GM23338 (cell line): ENCODE results near the gene MESP2. TPM values are rescaled to one million over a fixed set of nuclear protein-coding genes. Genes with fewer than 3 reads are reported as not detected.

Source experiments
- ATAC-seq: fragments of 200-7000 bp; cut with Tn5 transposase; 3 replicates; pipeline ENCODE4 v1.9.1; 2020
- DNase-seq: peaks from one replicate; pipeline ENCODE4 v3.0.0-alpha.2; 2015; ENCODE audit warnings: low spot score
- H2AFZ ChIP-seq: fragments of 200-600 bp; sonication (generic); 2 replicates; pipeline ENCODE4 v1.8.0; 2016; ENCODE audit warnings: antibody characterized with exemption, mild to moderate bottlenecking, moderate library complexity
- H3F3A ChIP-seq: fragments of 200-600 bp; sonication (generic); replicated peaks from 2 replicates; pipeline ENCODE4 v1.8.0; 2017; ENCODE audit warnings: antibody characterized with exemption, mixed run types, low read depth
- H3K27ac ChIP-seq: fragments of 200-600 bp; sonication (generic); 2 replicates; pipeline ENCODE4 v1.6.1; 2016; ENCODE audit warnings: low read depth
- H3K27me3 ChIP-seq: fragments of 200-600 bp; sonication (generic); 2 replicates; pipeline ENCODE4 v1.8.0; 2016; ENCODE audit warnings: mild to moderate bottlenecking, mixed run types, moderate library complexity; ENCODE audit not compliant: insufficient read depth
- H3K36me3 ChIP-seq: fragments of 200-600 bp; sonication (generic); 2 replicates; pipeline ENCODE4 v1.8.0; 2016; ENCODE audit warnings: mild to moderate bottlenecking; ENCODE audit not compliant: insufficient read depth
- H3K4me1 ChIP-seq: fragments of 200-600 bp; sonication (generic); 2 replicates; pipeline ENCODE4 v1.8.0; 2016; ENCODE audit warnings: mild to moderate bottlenecking, moderate library complexity; ENCODE audit not compliant: insufficient read depth
- H3K4me2 ChIP-seq: fragments of 200-600 bp; sonication (generic); 2 replicates; pipeline ENCODE4 v1.7.1; 2017; ENCODE audit warnings: mixed run types
- H3K4me3 ChIP-seq: fragments of 200-600 bp; sonication (generic); 2 replicates; pipeline ENCODE4 v1.6.1; 2016; ENCODE audit warnings: mixed run types
- H3K79me2 ChIP-seq: fragments of 200-600 bp; sonication (generic); replicated peaks from 2 replicates; pipeline ENCODE4 v1.8.0; 2017; ENCODE audit warnings: mild to moderate bottlenecking; ENCODE audit not compliant: insufficient read depth
- H3K9me2 ChIP-seq: fragments of 200-600 bp; sonication (generic); 2 replicates; pipeline ENCODE4 v1.8.0; 2017; ENCODE audit not compliant: insufficient read depth
- H4K20me1 ChIP-seq: fragments of 200-600 bp; sonication (generic); replicated peaks from 2 replicates; pipeline ENCODE4 v1.8.0; 2017; ENCODE audit warnings: mild to moderate bottlenecking; ENCODE audit not compliant: insufficient read depth
- H3K27ac Mint-ChIP-seq: 2 replicates; pipeline ENCODE4 v1.8.0; 2020; ENCODE audit warnings: inconsistent platforms, mild to moderate bottlenecking, moderate library complexity, mixed read lengths
- H3K27me3 Mint-ChIP-seq: 3 replicates; pipeline ENCODE4 v1.8.0; 2022; ENCODE audit warnings: low read depth, mild to moderate bottlenecking, moderate library complexity, mixed read lengths, inconsistent platforms; ENCODE audit not compliant: insufficient read depth, poor library complexity
- H3K36me3 Mint-ChIP-seq: 3 replicates; pipeline ENCODE4 v1.8.0; 2021; ENCODE audit warnings: low read depth, mild to moderate bottlenecking, inconsistent platforms, moderate library complexity, mixed read lengths
- H3K4me1 Mint-ChIP-seq: 3 replicates; pipeline ENCODE4 v1.8.0; 2020; ENCODE audit warnings: mild to moderate bottlenecking, inconsistent platforms, mixed read lengths
- H3K4me3 Mint-ChIP-seq: 3 replicates; pipeline ENCODE4 v1.8.0; 2021; ENCODE audit warnings: moderate library complexity, mild to moderate bottlenecking, inconsistent platforms, mixed read lengths
- H3K9me3 Mint-ChIP-seq: 3 replicates; pipeline ENCODE4 v1.8.0; 2020; ENCODE audit warnings: moderate library complexity, mild to moderate bottlenecking, inconsistent platforms, mixed read lengths
- CREB1 ChIP-seq: fragments of 250-450 bp; sonication (Bioruptor Pico); IDR thresholded peaks from 2 replicates; pipeline ENCODE4 v1.5.0; 2020; ENCODE audit warnings: low read depth, mild to moderate bottlenecking, moderate library complexity
- CTCF ChIP-seq, 2 experiments: fragments of 200-600 bp in 1 of 2; sonication (generic) in 1 of 2; conservative IDR thresholded peaks; 2 replicates each; pipeline versions ENCODE4 v1.5.1 to v1.6.1; 2016 to 2017; ENCODE audit warnings: antibody characterized with exemption in 2 of 2, low read depth in 2 of 2, mild to moderate bottlenecking in 2 of 2, moderate library complexity in 1 of 2
- ETS1 ChIP-seq: IDR thresholded peaks from 2 replicates; pipeline ENCODE4 v1.6.1; 2016; ENCODE audit warnings: antibody characterized with exemption
- EZH2 ChIP-seq: fragments of 200-600 bp; sonication (generic); IDR thresholded peaks from one replicate; pipeline ENCODE4 v1.8.0; 2017; ENCODE audit warnings: antibody characterized with exemption, mild to moderate bottlenecking, low read depth; ENCODE audit not compliant: unreplicated experiment
- EZH2phosphoT487 ChIP-seq: fragments of 200-600 bp; sonication (generic); IDR thresholded peaks from one replicate; pipeline ENCODE4 v1.8.1; 2018; ENCODE audit warnings: antibody characterized with exemption; ENCODE audit not compliant: unreplicated experiment
- JUNB ChIP-seq: IDR thresholded peaks from one replicate; pipeline ENCODE4 v1.6.1; 2016; ENCODE audit warnings: antibody characterized with exemption; ENCODE audit not compliant: unreplicated experiment
- REST ChIP-seq: IDR thresholded peaks from one replicate; pipeline ENCODE4 v1.6.1; 2018; ENCODE audit warnings: antibody characterized with exemption; ENCODE audit not compliant: unreplicated experiment
- STAT1 ChIP-seq: IDR thresholded peaks from one replicate; pipeline ENCODE4 v1.6.1; 2016; ENCODE audit warnings: antibody characterized with exemption; ENCODE audit not compliant: unreplicated experiment
- ZNF331 ChIP-seq: fragments of 250-450 bp; sonication (Bioruptor Pico); IDR thresholded peaks from 2 replicates; pipeline ENCODE4 v1.5.0; 2020; ENCODE audit warnings: low read depth, mild to moderate bottlenecking, moderate library complexity
- polyA plus RNA-seq: library from polyadenylated mRNA; unstranded; fragments of >200 nt; fragmentation: Nextera tagmentation; extraction: Ambion mirVana; gene quantifications from 2 replicates; pipeline ENCODE4 v1.2.1, GENCODE V29; 2016
- total RNA-seq: library from RNA; depleted of rRNA; stranded (reverse); fragments of >200 nt; shearing (Covaris generic); gene quantifications from 2 replicates; pipeline ENCODE4 v1.2.3, GENCODE V29; 2014

MESP2 gene
- total and polyA plus RNA-seq, 2 experiments from 2014 or later, result 0.24 to 1.3 TPM

DNA sequence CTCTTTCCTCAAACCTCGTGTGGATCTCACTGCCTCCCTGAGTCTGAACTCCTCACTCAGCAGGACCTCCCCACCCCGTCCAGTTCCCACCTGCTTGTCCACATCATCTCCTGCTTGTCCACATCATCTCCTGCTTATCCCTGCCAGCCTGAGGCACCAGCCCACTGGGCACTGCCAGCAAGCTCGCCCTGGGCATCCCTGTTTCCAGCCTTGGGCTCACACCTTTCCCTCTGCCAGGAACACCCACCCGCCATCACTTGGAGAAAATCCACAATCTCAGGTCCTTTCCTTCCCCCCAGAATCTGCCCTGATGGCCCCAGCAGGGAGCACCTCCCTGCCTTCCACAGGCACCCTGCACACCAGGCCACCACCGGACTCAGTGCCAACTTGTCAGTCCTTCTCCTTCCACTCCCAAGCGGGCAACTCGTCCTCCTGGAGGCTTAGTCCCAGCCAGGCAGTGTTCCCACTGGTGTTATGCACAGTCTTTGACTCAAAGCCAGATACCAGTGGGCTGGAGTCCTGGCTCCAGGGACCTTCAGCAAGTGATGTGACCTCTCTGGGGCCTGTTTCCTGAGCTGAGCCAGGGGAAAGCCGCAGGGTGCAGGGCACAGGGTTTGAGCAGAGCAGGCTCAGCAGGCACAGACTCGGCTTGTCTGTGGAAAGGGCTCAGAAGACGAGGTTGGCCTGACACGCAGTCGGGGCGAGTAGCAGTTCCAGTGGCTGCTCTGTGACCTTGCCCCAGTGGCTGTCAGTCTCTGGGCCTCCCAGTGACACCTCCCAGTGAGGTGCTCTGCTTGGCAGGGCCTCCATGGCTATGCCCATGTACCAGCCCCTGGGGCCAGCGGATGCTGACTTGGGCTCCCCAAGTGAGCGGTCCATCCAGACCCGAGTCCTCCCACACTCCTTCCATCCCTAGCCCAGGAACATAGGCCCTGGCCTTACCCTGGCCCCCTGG is 9.5 kb upstream of the MESP2 start:
- Histone ChIP-seq H3K27ac (no peak overlapping the region), H3K4me1 (no peaks in the 10 kb centered on the region), H4K20me1 (no peaks in the 10 kb centered on the region), H3K36me3 (no peaks in the 10 kb centered on the region), H3K27me3 (no peaks in the 10 kb centered on the region), H3K9me2 (no peaks in the 10 kb centered on the region), H3K4me2 (no peak overlapping the region), H3F3A (no peaks in the 10 kb centered on the region), H2AFZ (no peak overlapping the region), H3K79me2 (no peaks in the 10 kb centered on the region), H3K4me3 (no peak overlapping the region)
- TF ChIP-seq STAT1, result no peak
- no peak for TF ChIP-seq CTCF (conservative IDR thresholded peaks at IDR 0.05; ENCODE audit: low read depth in 2 of 2)
- no peak for TF ChIP-seq ZNF331
- TF ChIP-seq JUNB, result no peak
- no peak for TF ChIP-seq EZH2
- no peak for TF ChIP-seq EZH2phosphoT487
- TF ChIP-seq REST, result no peak
- no peak for TF ChIP-seq ETS1
- no peak for TF ChIP-seq CREB1
- H3K27me3 Mint-ChIP-seq, result peaks cover 4% of the 10 kb centered on the region
- no peak overlapping the region for H3K4me3 Mint-ChIP-seq
- no peaks in the 10 kb centered on the region; the same call in 2 of the 3 replicates for H3K4me1 Mint-ChIP-seq
- no peaks in the 10 kb centered on the region for H3K36me3 Mint-ChIP-seq
- DNase-seq (no peak), ATAC-seq (no peak)
- H3K9me3 Mint-ChIP-seq, result no peaks in the 10 kb centered on the region
- no peak overlapping the region for H3K27ac Mint-ChIP-seq
